ENCODE results near the gene RBPJL. TPM values are rescaled to one million over a fixed set of nuclear protein-coding genes. Genes with fewer than 3 reads are reported as not detected.

RBPJL gene
- total and polyA plus RNA-seq, 4 donors: not detected

- no peak overlapping the region for H3K9ac ChIP-seq (ENCODE audit: low read depth in 1 of 2, low read length in 2 of 2)
- 94% methylated on average over 4 of the region's 4 CpGs for WGBS
- TF ChIP-seq SP1 (IDR thresholded peaks at IDR 0.05) (no peak), JUND (IDR thresholded peaks at IDR 0.05) (no peak), CTCF (IDR thresholded peaks at IDR 0.05; ENCODE audit: low read depth, low read length, missing input control) (no peak), YY1 (IDR thresholded peaks at IDR 0.05) (no peak), ATF3 (IDR thresholded peaks at IDR 0.05) (no peak), HNF4A (conservative IDR thresholded peaks at IDR 0.05) (no peak), REST (IDR thresholded peaks at IDR 0.05) (no peak), FOXA1 (IDR thresholded peaks at IDR 0.05) (no peak), NR2F2 (IDR thresholded peaks at IDR 0.05) (no peak), ZBTB33 (IDR thresholded peaks at IDR 0.05) (no peak)
- no peaks in the 10 kb centered on the region for H3K9me3 ChIP-seq (ENCODE audit: control insufficient read depth in 4 of 4, low read length in 3 of 4)
- no peak overlapping the region for H3K27ac ChIP-seq (ENCODE audit: low read depth in 1 of 2, low read length in 2 of 2)
- no peaks in the 10 kb centered on the region for H3K27me3 ChIP-seq (ENCODE audit: control insufficient read depth in 4 of 4, insufficient read depth in 4 of 4, low read length in 3 of 4)
- peaks cover 0 to 7% (median 1%) of the 10 kb centered on the region in 4 donors for H3K4me1 ChIP-seq (ENCODE audit: control insufficient read depth in 4 of 4, insufficient read depth in 4 of 4, low read length in 3 of 4)
- peaks cover 21 to 76% (median 60%) of the 10 kb centered on the region in 4 donors for H3K36me3 ChIP-seq (ENCODE audit: control insufficient read depth in 4 of 4, insufficient read depth in 3 of 4, low read depth in 1 of 4, low read length in 3 of 4)
- no peak for DNase-seq (ENCODE audit: low spot score)
- no peak overlapping the region for H3K4me3 ChIP-seq (ENCODE audit: low read depth in 1 of 3, low read length in 3 of 3)
Measured at GRCh38 chr20:45328451-45328850, 21.8 kb downstream of the RBPJL start.

- WGBS: 53% methylated on average over 7 of the region's 7 CpGs
- H3K27me3 ChIP-seq (ENCODE audit: control insufficient read depth in 4 of 4, insufficient read depth in 4 of 4, low read length in 3 of 4): no peaks in the 10 kb centered on the region
- TF ChIP-seq MAX (IDR thresholded peaks at IDR 0.05) (no peak), SP1 (IDR thresholded peaks at IDR 0.05) (peak; percentile 7), RAD21 (IDR thresholded peaks at IDR 0.05) (peak in 1 of 2 donors; percentile 9)
- H3K4me1 ChIP-seq (ENCODE audit: control insufficient read depth in 4 of 4, insufficient read depth in 4 of 4, low read length in 3 of 4): peaks cover 0 to 7% (median 1%) of the 10 kb centered on the region in 4 donors
- peaks cover 21 to 77% (median 63%) of the 10 kb centered on the region in 4 donors for H3K36me3 ChIP-seq (ENCODE audit: control insufficient read depth in 4 of 4, insufficient read depth in 3 of 4, low read depth in 1 of 4, low read length in 3 of 4)
- no peak for DNase-seq (ENCODE audit: low spot score)
- H3K9ac ChIP-seq (ENCODE audit: low read depth in 1 of 2, low read length in 2 of 2): no peak overlapping the region
- H3K27ac ChIP-seq (ENCODE audit: low read depth in 1 of 2, low read length in 2 of 2): no peak overlapping the region
- no peaks in the 10 kb centered on the region for H3K9me3 ChIP-seq (ENCODE audit: control insufficient read depth in 4 of 4, low read length in 3 of 4)
- H3K4me3 ChIP-seq (ENCODE audit: low read depth in 1 of 3, low read length in 3 of 3): no peak overlapping the region
Measured at GRCh38 chr20:45329497-45330319, 23.1 kb downstream of the RBPJL start.
